Amniotic stem cell (primary cell): ENCODE results near the gene POC1A.

Source experiments
- DNase-seq: peaks from one replicate; lab custom pipeline; 2025; lab: John Stamatoyannopoulos, UW

The POC1A gene

GRCh38 chr3:52128118-52128683 is 26.0 kb downstream of the POC1A start:
- no peak for DNase-seq

GRCh38 chr3:52126500-52126899 is 27.7 kb downstream of the POC1A start:
- no peak for DNase-seq

DNA sequence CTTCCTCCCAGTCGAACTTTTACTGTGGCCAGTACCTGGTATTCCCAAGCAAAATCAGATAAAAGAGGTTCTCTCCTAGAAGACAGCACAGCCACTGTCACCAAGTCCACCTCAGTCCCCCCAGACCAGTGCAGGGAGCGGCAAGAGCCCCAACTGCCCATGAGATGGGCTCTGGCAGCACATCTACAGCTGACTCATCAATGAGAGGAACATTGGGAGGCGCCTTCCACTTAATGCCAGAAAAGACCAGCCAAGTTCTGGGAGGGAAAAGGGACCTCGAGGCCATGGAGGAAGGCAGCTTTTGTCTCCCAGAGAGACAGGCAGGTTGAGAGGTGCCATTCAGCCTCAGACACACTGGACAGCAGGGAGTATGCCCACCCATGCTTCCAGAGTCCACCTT is 28.2 kb downstream of the POC1A start:
- no peak for DNase-seq

GRCh38 chr3:52124766-52125165 is 29.5 kb downstream of the POC1A start:
- DNase-seq, result no peak

GRCh38 chr3:52124126-52124525 is 30.1 kb downstream of the POC1A start:
- DNase-seq, result no peak

DNA sequence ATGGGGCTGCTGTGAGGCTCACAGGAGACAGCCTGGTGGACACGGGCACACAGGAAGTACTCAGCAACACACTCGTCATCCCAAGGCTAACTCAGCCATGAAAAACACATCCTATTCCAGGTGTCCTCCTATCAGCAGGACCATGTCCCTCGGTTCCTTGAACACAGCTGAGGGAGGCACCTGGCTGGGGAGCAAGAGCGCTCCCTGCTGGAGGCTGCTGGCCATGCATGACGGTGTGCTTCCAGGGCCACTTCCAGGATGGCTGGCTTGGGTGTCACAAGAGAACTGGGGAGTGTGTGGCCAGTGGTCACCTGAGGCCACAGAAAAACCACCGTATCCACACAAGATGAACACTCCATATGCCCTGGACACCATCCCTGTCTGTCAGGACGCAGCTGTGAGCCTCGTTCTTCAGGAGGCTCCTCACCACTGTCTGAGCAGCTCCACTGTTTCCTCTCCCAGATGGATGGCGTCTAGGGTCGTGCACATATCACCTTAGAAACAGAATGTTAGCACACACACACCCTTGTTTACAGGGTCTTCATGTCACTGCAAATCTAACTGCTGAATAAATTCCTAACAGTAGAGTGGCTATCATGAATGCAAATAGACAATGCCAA is 31.0 kb downstream of the POC1A start:
- peak; percentile 8 for DNase-seq

- DNase-seq, result no peak
Observed at GRCh38 chr3:52122491-52122890, 31.7 kb downstream of the POC1A start.

- DNase-seq, result no peak
Observed at GRCh38 chr3:52121813-52122212, 32.4 kb downstream of the POC1A start.

DNA sequence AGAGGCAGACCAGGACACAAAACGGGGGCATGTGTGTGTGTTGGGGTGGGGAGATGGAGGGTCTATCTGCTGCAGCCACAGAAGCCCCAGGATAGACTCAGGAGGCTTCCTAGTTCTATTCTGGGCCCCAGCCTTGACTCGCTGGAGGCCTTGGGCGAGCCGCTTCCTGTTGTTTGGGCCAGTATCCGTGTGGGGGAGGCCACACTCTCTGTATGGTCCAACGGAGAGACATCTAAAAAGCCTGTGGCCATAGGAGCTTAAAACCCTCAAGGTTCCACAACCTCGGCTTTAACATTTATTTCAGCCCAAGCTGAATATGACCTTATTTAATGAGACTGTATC is 32.8 kb downstream of the POC1A start:
- no peak for DNase-seq

- no peak for DNase-seq
Observed at GRCh38 chr3:52120556-52121463, 33.4 kb downstream of the POC1A start.

GRCh38 chr3:52119826-52120225 is 34.4 kb downstream of the POC1A start:
- no peak for DNase-seq

DNA sequence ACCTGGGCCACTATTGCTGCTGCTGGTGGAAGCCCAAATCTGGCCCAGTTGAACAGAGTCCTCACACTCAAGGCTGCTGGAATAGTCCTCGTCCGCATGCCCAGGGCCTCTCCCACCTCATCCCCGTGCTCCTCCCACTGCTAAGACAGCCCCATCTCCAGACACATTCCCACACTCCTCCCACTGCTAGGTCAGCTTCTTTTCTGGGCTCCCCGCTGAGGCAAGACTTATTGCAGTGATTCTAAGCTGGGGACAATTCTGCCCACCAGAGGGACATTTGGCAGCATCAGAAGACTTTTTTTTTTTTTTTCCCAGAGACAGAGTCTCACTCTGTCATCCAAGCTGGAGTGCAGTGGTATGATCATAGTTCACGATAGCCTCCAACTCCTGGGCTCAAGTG is 35.1 kb downstream of the POC1A start:
- DNase-seq, result no peak

DNA sequence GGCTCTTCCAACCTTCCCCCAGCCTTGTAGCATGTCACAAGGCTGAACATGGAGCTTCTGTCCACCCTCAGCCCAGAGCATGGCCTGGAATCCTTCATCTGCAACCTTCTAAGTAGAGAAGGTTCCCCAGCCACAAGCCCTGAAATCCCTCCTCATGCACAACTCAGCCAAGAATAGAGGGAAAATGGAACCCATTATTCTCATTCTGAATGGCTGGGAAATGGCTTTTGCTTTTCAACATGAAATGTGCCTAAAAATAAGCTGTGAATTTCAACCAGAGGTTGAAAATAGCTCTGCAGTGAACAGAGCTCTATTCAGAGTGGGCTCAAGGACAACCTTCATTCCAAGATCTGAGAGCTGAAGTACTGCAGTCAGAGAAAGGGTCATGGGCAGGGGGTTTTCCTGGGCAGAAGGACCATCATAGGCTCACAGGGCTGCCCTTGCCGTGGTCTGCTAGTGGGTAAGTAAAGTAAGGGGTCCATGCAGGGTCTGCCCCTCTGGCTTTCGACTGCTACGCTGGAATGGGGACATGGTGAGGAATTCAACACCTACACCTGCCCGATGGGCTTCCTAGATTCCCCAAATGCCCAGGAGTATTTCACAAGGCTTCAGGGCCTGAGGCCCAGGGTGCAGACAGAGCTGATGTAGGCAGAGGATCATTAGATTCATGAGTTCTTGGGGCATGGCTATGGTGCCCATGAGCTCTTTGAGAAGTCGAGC is 35.9 kb downstream of the POC1A start:
- no peak for DNase-seq

- no peak for DNase-seq
Observed at GRCh38 chr3:52117537-52117936, 36.7 kb downstream of the POC1A start.

DNA sequence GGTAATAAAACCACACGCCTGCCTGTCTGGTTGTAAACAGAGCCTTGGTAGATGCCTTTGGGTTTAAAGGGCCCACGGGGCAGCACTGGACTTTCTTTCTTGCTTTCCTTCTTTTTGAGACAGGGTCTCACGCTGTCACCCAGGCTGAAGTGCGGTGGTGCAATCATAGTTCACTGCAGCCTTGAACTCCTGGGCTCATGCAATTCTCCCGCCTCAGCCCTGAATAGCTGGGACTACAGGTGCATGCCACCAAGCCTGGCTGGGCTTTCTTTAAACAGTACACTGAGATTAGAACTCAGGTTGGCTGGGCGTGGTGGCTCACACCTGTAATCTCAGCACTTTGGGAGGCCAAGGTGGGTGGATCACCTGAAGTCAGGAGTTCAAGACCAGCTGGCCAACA is 42.2 kb downstream of the POC1A start:
- DNase-seq, result no peak

GRCh38 chr3:52110502-52110901 is 43.7 kb downstream of the POC1A start:
- no peak for DNase-seq

GRCh38 chr3:52109611-52110301 is 44.5 kb downstream of the POC1A start:
- DNase-seq, result no peak

DNA sequence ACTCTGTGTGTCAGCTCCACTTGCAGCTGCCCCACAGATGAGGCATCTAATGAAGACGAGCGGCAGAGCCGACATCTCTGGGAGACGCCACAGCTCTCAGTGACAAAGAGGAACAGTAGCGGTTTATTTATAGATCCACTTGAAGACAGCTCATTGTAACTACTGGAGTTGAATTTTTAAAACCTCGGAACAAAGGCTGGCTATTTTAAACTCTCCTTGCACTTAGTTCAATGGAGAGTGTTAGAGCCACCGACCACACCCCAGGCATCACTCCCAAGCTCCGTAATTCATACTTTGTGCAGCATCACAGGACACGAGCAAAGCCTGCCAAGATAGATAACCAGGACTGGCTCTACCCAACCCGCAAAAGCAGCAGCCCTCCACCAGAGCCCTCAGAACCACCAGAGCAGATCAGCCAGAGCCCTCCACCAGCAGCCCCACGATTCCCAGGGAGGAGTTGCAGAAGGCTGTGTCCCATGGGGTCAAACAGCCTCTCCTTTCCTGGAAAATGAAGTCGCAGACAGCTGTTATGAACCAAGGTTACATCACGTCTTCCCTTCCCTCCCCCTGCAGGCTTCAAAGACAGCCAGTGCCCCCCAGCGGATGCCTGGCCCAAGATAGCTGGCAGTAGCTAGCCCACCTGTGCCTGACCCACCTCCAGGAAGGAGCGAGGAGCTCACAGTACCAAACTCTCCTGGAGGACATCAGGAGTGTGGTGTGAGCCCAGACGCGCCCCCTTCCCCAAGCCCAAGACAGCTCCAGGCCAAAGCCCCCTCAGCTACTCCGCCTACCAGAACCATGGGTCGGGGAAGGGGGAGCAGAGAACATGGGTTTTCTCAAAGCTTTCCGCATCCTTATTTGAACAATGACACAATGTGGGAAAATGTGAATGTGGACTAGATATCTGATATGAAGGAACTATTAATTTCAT is 45.7 kb downstream of the POC1A start:
- DNase-seq, result no peak

DNA sequence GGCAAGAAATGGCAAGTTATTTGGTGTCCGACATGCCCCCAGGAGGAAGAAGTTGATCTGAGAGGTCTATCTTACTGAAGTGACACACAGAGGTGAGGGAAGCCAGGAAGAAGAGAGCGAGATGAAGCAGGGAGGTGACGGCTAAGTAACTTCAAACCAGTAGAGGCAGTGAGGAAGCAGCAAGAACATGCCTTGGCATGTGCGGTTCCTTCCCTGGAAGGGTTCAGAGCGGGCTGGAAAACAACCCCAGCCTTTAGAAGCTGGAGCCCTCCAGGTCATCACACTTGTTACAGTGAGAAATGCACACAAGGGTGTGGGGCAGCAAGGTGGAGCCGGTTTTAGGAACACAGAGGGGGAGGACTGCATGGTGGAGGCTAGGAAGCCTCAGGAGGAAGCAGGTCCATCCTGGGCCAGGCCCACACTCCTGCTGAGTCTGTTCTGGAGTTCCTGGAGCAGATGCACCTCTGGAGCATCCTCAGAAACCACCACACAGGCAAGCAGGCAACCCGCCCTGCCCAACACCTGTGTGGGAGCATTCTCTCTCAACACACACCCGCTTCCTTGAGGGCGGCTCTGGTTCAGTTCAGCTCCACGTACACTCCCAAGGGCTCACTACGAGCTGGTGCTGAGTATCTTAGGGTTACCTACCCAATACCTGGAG is 47.1 kb downstream of the POC1A start:
- DNase-seq, result no peak
